K562 (cell line): ENCODE results near the gene TESK2. TPM values are rescaled to one million over a fixed set of nuclear protein-coding genes. Genes with fewer than 3 reads are reported as not detected.
A peak's percentile ranks its signal among the peaks of the same experiment; 100 is the strongest.

ENCODE experiments used
- BCOR ChIP-seq: fragments of 450-650 bp; IDR thresholded peaks from 2 replicates; pipeline ENCODE4 v1.6.1; 2016
- CLOCK ChIP-seq: fragments of 250-450 bp; sonication (Bioruptor Pico); IDR thresholded peaks from 2 replicates; pipeline ENCODE4 v1.4.0; 2020; ENCODE audit warnings: mild to moderate bottlenecking, moderate library complexity, borderline replicate concordance
- CREM ChIP-seq: IDR thresholded peaks from 2 replicates; pipeline ENCODE4 v1.6.1; 2014; ENCODE audit warnings: antibody characterized with exemption, low read depth
- CTCFL ChIP-seq: IDR thresholded peaks from 2 replicates; pipeline ENCODE4 v1.6.1; 2011; ENCODE audit warnings: borderline replicate concordance, low read depth, mild to moderate bottlenecking, moderate library complexity, low read length; ENCODE audit not compliant: insufficient read depth, poor library complexity, severe bottlenecking
- E2F5 ChIP-seq: sonication (generic); formaldehyde crosslinking; IDR thresholded peaks from 2 replicates; pipeline ENCODE4 v1.8.0; 2022; ENCODE audit warnings: mild to moderate bottlenecking, missing genetic modification reagents
- ELF4 ChIP-seq: fragments of 450-650 bp; formaldehyde crosslinking; IDR thresholded peaks from 2 replicates; pipeline ENCODE4 v1.4.0; 2022; ENCODE audit warnings: missing genetic modification characterization
- HOMEZ ChIP-seq: fragments of 250-450 bp; sonication (Bioruptor Pico); IDR thresholded peaks from 2 replicates; pipeline ENCODE4 v1.4.0; 2020; ENCODE audit warnings: mild to moderate bottlenecking, moderate library complexity
- HSF4 ChIP-seq: fragments of 250-450 bp; sonication (Bioruptor Pico); IDR thresholded peaks from 2 replicates; pipeline ENCODE4 v2.1.2; 2022; ENCODE audit warnings: mild to moderate bottlenecking, moderate library complexity, borderline replicate concordance
- KDM5B ChIP-seq: fragments of 200-600 bp; sonication (generic); IDR thresholded peaks from 2 replicates; pipeline ENCODE4 v1.6.1; 2012; ENCODE audit warnings: low read depth, mild to moderate bottlenecking, moderate library complexity, low read length, control low read depth, inconsistent platforms; ENCODE audit not compliant: insufficient replicate concordance
- NCOA2 ChIP-seq, 2 experiments: fragments of 450-650 bp; IDR thresholded peaks; 2 replicates each; pipeline ENCODE4 v1.6.1; 2018; ENCODE audit warnings: mild to moderate bottlenecking in 2 of 2, moderate library complexity in 1 of 2; ENCODE audit not compliant: partially characterized antibody in 2 of 2
- POU5F1 ChIP-seq: fragments of 150-350 bp; IDR thresholded peaks from 2 replicates; pipeline ENCODE4 v1.6.1; 2014; ENCODE audit warnings: borderline replicate concordance, low read length, low read depth, mild to moderate bottlenecking; ENCODE audit not compliant: partially characterized antibody
- SMAD3 ChIP-seq: fragments of 450-650 bp; formaldehyde crosslinking; conservative IDR thresholded peaks from 2 replicates; pipeline ENCODE4 v1.4.0; 2020; ENCODE audit warnings: mild to moderate bottlenecking
- SREBF2 ChIP-seq: sonication (generic); formaldehyde crosslinking; IDR thresholded peaks from 2 replicates; pipeline ENCODE4 v1.4.0; 2020; ENCODE audit warnings: mild to moderate bottlenecking, missing genetic modification reagents
- THRAP3 ChIP-seq: fragments of 450-650 bp; IDR thresholded peaks from 2 replicates; pipeline ENCODE4 v1.6.1; 2016; ENCODE audit warnings: mild to moderate bottlenecking, inconsistent platforms, borderline replicate concordance
- ZFP30 ChIP-seq: fragments of 250-450 bp; sonication (Bioruptor Pico); IDR thresholded peaks from 2 replicates; pipeline ENCODE4 v1.8.0; 2022; ENCODE audit warnings: moderate library complexity, mild to moderate bottlenecking, inconsistent platforms, borderline replicate concordance
- ZNF311 ChIP-seq: fragments of 250-450 bp; sonication (Bioruptor Pico); IDR thresholded peaks from 2 replicates; pipeline ENCODE4 v1.4.0; 2020; ENCODE audit warnings: mild to moderate bottlenecking, moderate library complexity
- ZNF384 ChIP-seq: IDR thresholded peaks from 2 replicates; pipeline ENCODE4 v1.6.1; 2012; ENCODE audit warnings: low read depth, low read length, improper control_type of control experiment
- ZNF75A ChIP-seq: fragments of 450-650 bp; formaldehyde crosslinking; IDR thresholded peaks from 2 replicates; pipeline ENCODE4 v1.4.0; 2020; ENCODE audit warnings: mild to moderate bottlenecking
- polyA plus RNA-seq, 8 experiments: library from polyadenylated mRNA; depleted of rRNA in 4 of 8; stranded (reverse) in 5 of 8; unstranded in 3 of 8; fragments of >200 nt; fragmentation: Nextera tagmentation in 2 of 8; fragmentation: Illumina TruSeq in 1 of 8; extraction: Ambion mirVana in 2 of 8; extraction: Trizol in 1 of 8; gene quantifications; 2 replicates each; pipeline versions ENCODE4 v1.2.1 to v1.2.3, GENCODE V29; 2011 to 2014; ENCODE audit warnings: inconsistent platforms in 1 of 8, missing spikeins in 1 of 8
- total RNA-seq, 7 experiments: library from RNA; depleted of rRNA in 6 of 7; stranded (reverse); fragments of >200 nt in 6 of 7; fragmentation: Illumina TruSeq in 2 of 7; extraction: Trizol in 2 of 7; gene quantifications; 2 replicates each; pipeline versions ENCODE4 v1.2.1 to v1.2.3, GENCODE V29; 2011 to 2021; ENCODE audit warnings: low replicate concordance in 1 of 7

The TESK2 gene
- total and polyA plus RNA-seq, 9 of the 15 experiments (the other 6 are each of a cell fraction or from before 2014, with no cell fraction given): 1.6 to 5.3 (median 3.7) TPM

GRCh38 chr1:45410850-45411509 is 80.0 kb downstream of the TESK2 start (continued):
- TF ChIP-seq POU5F1: no peak
- peak; percentile 33; the same call in 1 of the 2 replicates for TF ChIP-seq HOMEZ
- no peak for TF ChIP-seq THRAP3
- TF ChIP-seq SREBF2 (CRISPR knock-in tag): no peak
- no peak for TF ChIP-seq BCOR
- TF ChIP-seq ZNF311 (CRISPR knock-in tag): no peak
- no peak for TF ChIP-seq NCOA2 (IDR thresholded peaks at IDR 0.05; ENCODE audit: partially characterized antibody in 2 of 2)
- TF ChIP-seq ZNF384: peak; percentile 59; the same call in 1 of the 2 replicates
- no peak for TF ChIP-seq ZNF75A
- no peak for TF ChIP-seq ZFP30 (CRISPR knock-in tag)
- TF ChIP-seq KDM5B: no peak
- TF ChIP-seq E2F5 (CRISPR knock-in tag): no peak
- no peak for TF ChIP-seq CLOCK
- no peak for TF ChIP-seq ELF4
- TF ChIP-seq SMAD3: peak; percentile 83
- TF ChIP-seq CTCFL: no peak
- no peak for TF ChIP-seq HSF4 (CRISPR knock-in tag)
- TF ChIP-seq CREM: no peak
